RWPE2 (cell line): ENCODE results near the gene NTNG2.
A peak's percentile ranks its signal among the peaks of the same experiment; 100 is the strongest.

Source experiments
- ATAC-seq: fragments of 200-7000 bp; cut with Tn5 transposase; 3 replicates; pipeline ENCODE4 v1.9.1; 2021; ENCODE audit warnings: low read depth
- DNase-seq: peaks from one replicate; pipeline ENCODE4 v3.0.0-alpha.2; 2020; ENCODE audit warnings: low spot score
- H3K27ac ChIP-seq: fragments of 450-650 bp; 2 replicates; pipeline ENCODE4 v1.5.1; 2017; ENCODE audit warnings: mild to moderate bottlenecking; ENCODE audit not compliant: poor library complexity, severe bottlenecking
- H3K27me3 ChIP-seq: fragments of 250-450 bp; sonication (Bioruptor Pico); 2 replicates; pipeline ENCODE4 v1.5.1; 2021; ENCODE audit warnings: mild to moderate bottlenecking, moderate library complexity; ENCODE audit not compliant: insufficient read depth, poor library complexity, severe bottlenecking
- H3K36me3 ChIP-seq: fragments of 250-450 bp; sonication (Bioruptor Pico); 2 replicates; pipeline ENCODE4 v1.5.1; 2020; ENCODE audit warnings: low read depth, mild to moderate bottlenecking, moderate library complexity
- H3K4me1 ChIP-seq: fragments of 250-450 bp; sonication (Bioruptor Pico); 2 replicates; pipeline ENCODE4 v1.5.1; 2021; ENCODE audit warnings: mild to moderate bottlenecking, moderate library complexity; ENCODE audit not compliant: insufficient read depth, poor library complexity, severe bottlenecking
- H3K4me3 ChIP-seq: fragments of 250-450 bp; sonication (Bioruptor Pico); 2 replicates; pipeline ENCODE4 v1.5.1; 2021; ENCODE audit warnings: mild to moderate bottlenecking, moderate library complexity; ENCODE audit not compliant: severe bottlenecking
- H3K9me3 ChIP-seq: fragments of 250-450 bp; sonication (Bioruptor Pico); 2 replicates; pipeline ENCODE4 v1.5.1; 2021; ENCODE audit warnings: mild to moderate bottlenecking, moderate library complexity; ENCODE audit not compliant: severe bottlenecking
- CTCF ChIP-seq: fragments of 450-650 bp; IDR thresholded peaks from one replicate; pipeline ENCODE4 v1.5.1; 2017; ENCODE audit warnings: mild to moderate bottlenecking, moderate library complexity; ENCODE audit not compliant: poor library complexity, severe bottlenecking

NTNG2 gene

GRCh38 chr9:132236662-132237311, 74.9 kb downstream of the NTNG2 start:
- Histone ChIP-seq H3K36me3 (no peaks in the 10 kb centered on the region), H3K4me1 (no peaks in the 10 kb centered on the region), H3K27ac (no peak overlapping the region), H3K27me3 (no peaks in the 10 kb centered on the region), H3K4me3 (no peak overlapping the region), H3K9me3 (no peaks in the 10 kb centered on the region)
- TF ChIP-seq CTCF, result peak; percentile 78
- DNase-seq (no peak), ATAC-seq (no peak)

DNA sequence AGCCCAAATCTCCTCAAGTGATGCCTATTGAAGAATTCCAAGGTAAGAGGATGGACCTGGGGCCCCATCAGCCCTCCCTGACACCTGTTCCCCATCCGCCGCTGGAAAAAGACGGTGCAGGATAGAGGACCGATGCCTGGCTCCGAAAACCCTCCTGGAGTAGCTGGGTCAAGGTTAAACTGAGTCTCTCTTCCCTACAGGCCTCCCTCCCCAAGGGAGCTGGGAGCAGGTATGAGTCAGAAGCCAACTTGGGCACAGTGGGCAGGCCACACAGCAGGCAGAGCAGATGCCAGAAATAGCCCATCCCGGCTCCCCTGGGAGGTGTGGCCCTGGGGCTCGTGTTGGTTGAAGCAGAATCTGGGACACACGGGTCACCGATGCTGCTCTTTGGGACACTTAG, 75.6 kb downstream of the NTNG2 start:
- no peak overlapping the region for H3K27ac ChIP-seq
- ATAC-seq (no peak), DNase-seq (peak; percentile 51)
- TF ChIP-seq CTCF, result no peak
- H3K4me3 ChIP-seq, result no peak overlapping the region
- H3K9me3 ChIP-seq, result no peaks in the 10 kb centered on the region
- H3K36me3 ChIP-seq, result no peaks in the 10 kb centered on the region
- H3K4me1 ChIP-seq, result no peaks in the 10 kb centered on the region
- peaks cover 2% of the 10 kb centered on the region for H3K27me3 ChIP-seq

- Histone ChIP-seq H3K36me3 (no peaks in the 10 kb centered on the region), H3K9me3 (no peaks in the 10 kb centered on the region), H3K27me3 (peaks cover 10% of the 10 kb centered on the region), H3K27ac (no peak overlapping the region), H3K4me3 (no peak overlapping the region), H3K4me1 (no peaks in the 10 kb centered on the region)
- ATAC-seq (no peak), DNase-seq (peak; percentile 34)
- TF ChIP-seq CTCF, result no peak
These were observed 76.4 kb downstream of the NTNG2 start for GRCh38 chr9:132238026-132238972.

DNA sequence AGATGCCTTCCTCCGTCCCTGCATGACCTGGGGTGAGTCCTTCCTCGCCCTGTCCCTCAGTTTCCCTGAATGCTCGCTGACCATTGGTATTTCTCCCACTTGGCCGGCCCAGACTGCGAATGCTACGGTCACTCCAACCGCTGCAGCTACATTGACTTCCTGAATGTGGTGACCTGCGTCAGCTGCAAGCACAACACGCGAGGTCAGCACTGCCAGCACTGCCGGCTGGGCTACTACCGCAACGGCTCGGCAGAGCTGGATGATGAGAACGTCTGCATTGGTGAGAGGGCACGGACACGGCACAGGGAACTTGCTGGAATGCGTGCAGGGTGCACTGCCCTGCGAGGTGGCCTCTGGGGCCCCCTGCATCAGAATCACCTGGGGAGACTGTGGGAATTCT, 77.1 kb downstream of the NTNG2 start:
- Histone ChIP-seq H3K4me1 (no peaks in the 10 kb centered on the region), H3K9me3 (no peaks in the 10 kb centered on the region), H3K4me3 (no peak overlapping the region), H3K27me3 (peaks cover 13% of the 10 kb centered on the region), H3K36me3 (no peaks in the 10 kb centered on the region), H3K27ac (no peak overlapping the region)
- DNase-seq, result peak; percentile 55
- TF ChIP-seq CTCF, result no peak
- no peak for ATAC-seq
